Cerebellar cortex (tissue), 1 donor: ENCODE measurements around the gene PRR18.
"Not testable (repeated sequence)": the region's sequence is repeated elsewhere in the genome, so short reads cannot be mapped to it uniquely, and the experiment has no call there.

ENCODE experiments used
- DNase-seq: peaks from one replicate; pipeline ENCODE4 v3.0.0-alpha.2; 2015; ENCODE audit warnings: low spot score

PRR18 gene, protein sequence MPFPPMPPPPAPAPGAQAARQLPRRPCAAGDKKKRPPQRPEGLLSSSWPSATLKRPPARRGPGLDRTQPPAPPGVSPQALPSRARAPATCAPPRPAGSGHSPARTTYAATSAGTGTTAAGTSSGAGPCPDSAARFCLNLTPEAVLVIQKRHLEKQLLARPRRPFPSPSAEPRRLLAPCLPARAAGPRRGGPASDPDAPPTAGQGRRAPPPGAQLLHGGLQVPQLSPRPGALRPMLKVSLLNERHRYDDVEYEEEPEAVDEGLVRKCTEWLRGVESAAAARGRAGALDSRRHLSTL

DNA sequence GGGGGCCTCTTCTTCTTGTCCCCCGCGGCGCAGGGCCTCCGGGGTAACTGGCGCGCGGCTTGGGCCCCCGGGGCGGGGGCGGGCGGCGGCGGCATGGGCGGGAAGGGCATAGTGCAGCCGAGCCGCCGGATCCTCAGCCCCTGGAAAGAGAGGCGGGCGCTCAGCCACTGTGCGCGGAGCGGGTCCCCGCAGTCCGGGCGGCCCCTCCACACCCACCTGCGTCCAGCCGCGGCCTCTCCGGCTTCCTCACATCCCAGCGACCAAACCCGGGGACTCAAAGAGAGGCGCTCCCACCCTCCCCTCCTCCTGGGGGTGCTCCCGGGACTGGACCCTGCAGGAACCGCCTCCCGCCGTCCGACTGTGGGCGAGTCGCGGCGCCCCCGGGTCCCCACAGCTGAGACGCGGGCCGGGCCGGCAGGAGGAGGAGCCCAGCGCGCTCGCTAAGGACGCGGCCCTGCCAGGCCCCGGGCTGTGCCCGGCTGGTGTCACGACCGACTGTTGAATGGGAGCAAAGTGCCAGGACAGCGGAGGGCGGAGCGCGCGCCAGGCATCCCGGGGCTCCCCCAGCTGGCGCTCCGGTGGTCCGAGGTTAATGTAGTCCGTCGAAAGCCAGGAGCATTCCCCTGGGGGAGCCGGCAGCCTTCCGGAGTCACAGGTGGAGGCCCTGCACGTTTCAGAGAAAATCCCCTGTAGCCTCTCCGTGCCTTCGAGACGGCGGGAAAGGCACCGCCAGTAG lies at the start of gene PRR18:
Gene PRR18 (minus strand): TSS at position 360 of the 736 bp plus-strand sequence. CDS start 250 bp downstream, at position 110.
- DNase-seq: no peak

DNA sequence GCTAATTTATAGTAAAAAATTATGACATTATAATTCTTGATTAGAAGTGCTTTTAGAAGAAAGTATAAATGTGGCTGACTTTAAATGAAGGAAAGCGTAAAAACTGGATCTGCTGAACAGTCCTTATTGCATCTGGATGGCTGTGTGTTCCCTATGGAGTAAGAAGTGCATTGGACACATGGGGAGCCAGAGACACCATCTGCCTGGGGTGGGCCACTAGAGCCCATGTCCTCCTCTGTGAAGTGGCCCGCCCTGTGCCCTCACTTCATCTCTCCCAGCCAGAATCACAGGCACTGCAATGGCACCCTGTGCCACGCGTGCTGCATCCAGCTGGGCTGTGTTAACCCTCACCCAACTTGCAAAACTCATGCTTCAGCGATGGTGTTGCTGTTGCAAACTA lies 47.4 kb upstream of the PRR18 start:
- DNase-seq: no peak

DNA sequence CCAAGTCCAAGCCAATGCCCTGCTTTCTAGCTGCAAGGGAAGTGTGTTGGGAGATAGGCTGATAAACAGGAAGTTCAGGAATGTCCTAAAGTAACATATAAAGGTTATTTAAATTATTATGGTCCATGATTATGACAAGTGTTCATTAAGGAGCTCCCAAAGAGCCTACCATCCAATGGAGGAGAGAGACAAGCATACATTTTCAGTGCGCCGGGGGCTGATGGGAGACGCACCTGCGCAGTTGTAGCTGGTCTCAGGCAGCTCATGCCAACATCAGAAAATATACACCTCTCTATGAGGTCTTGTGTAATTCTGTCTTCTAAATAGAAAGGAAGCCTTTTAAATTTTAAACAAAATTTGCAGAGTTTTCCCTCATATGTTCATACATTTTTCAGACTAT lies 46.8 kb upstream of the PRR18 start:
- no peak for DNase-seq

DNA sequence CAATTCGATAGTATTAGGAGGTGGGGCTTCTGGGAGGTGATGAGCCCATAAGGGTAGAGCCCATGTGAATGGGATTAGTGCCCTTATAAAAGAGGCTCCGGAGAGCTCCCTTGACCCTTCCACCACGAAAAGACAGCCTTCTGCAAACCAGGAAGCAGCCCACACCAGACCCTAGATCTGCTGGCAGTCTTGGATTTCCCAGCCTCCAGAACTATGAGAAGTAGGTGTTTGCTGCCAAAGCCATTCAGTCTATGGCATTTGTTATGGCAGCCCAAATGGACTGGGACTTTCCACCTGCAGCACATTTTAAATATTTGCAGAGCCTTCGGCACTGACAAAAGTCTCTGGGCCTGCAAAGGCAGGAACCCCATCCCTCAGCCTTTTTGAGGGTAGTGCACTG lies 46.0 kb upstream of the PRR18 start:
- no peak for DNase-seq

DNA sequence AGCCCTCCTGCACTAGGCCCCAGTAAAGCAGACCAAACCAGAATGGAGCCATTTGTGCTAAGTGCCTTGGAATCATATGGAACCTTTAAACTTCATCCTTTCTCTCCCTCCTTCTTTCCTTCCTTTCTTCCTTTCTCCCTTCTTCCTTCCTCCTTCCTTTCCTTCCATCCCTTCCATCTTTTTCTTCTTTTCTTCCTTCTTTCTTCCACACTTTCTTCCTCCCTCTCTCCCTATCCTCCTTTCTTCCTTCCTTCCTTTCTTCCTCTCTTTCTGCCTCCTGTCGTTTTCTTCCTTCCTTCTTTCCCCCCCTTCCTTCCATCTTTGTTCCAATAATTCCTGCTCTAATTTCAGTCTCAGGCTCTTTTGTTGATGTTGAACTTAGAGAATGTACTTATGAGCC lies 45.3 kb upstream of the PRR18 start:
- DNase-seq: no peak

DNA sequence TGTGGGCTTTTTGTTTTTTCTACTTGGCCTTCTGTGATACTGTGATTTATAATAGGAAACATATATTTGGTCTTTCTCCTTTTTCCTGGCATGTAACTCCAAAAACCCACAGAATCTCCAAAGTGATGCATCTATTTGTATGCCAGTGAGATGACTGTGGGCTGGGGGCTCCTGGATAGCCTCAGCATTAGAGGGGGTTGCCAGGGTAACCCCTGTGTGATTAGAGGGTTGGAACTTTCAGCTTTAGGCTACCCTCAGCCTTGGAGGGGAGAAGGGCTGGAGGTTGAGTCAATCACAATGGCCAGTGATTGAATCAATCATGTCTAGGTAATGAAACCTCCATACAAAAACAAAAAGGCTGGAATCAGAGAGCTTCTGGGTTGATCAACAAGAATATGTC lies 44.7 kb upstream of the PRR18 start:
- DNase-seq: no peak

DNA sequence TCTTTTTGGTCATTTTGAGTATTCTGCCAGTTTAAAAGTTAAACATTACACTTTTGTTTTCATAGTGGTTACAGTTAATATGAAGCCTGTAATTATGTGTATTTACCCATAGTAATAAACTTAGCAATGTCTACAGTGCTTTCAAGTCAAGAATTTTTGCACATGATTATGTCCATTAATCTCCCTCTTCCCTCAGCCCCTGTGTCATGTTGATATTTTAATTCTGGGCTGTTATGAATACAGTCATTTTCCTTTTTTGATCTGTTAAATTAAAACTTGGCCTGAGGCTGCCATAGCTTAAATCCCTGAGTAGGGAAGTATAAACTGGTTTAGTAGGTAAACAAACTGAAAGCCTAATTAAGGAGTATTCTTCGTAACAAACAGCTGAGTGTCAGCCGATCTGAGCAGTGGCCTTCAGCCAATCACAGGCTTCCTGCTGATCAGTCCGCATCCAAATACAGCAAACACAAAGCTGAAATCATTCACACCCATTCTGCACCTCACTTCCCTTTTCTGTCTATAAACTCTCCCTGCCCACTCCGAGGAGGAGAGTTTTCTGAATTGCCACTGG lies 43.6 kb upstream of the PRR18 start:
- no peak for DNase-seq

DNA sequence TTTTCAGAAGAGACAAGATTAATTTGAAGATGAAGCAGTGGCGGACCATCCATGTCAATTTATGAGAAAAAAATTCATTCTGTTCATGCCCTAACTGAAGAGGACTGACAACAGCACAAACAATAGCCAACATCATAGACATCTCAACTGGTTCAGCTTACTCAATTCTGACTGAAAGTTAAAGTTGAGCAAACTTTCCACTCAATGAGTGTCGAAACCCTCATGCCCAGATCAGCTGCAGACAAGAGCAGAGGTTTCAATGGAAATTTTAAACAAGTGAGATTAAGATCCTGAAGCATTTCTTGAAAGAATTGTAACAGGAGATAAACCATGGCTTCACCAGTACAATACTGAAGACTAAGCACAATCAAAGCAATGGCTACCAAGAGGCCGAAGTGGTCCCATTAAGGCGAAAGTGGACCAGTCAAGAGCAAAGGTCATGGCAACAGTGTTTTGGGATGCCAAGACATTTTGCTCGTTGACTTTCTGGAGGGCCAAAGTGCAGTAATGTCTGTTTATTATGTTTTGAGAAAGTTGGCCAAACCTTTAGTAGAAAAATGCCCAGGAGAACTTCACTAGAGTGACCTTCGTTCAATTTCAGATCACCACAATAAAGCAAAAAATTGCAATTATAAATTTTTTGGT lies 40.2 kb upstream of the PRR18 start:
- DNase-seq: no peak

DNA sequence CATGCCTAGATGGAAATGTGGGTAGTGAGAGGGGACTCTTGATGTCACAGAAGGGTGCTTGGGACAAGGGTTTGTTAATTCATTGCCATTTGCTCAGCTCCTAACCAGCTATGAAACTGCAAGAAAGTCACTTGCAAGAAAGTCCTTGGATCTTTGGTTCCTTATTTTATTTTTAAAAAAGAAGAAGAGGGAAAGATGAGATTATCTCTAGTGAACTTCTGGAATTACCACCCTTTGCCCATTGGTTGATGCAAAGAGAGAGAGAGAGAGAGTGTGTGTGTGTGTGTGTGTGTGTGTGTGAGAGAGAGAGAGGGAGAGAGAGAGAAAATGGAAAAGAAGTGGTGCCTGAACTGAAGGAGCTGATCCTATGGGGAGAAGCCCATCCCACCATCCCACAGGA lies 38.8 kb upstream of the PRR18 start:
- no peak for DNase-seq

DNA sequence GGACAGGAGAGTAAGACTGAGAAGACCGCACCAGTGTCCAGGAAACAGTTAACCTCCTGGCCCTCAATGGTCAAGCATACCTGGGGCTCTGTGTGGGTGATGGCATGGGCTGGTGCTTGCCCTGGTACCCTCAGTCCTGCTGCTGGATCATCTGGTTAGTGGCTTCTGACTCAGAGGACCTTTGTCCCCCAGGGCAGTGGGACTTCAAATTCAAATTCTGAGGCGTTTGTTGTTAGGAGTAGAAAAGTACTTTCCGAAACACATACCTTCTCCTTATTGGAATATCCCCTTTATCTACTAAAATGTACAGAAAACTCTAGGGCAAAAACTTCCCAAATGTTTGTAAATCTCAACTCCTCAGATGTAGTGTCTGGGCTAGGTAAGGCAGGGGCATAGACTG lies 38.3 kb upstream of the PRR18 start:
- DNase-seq: no peak

DNA sequence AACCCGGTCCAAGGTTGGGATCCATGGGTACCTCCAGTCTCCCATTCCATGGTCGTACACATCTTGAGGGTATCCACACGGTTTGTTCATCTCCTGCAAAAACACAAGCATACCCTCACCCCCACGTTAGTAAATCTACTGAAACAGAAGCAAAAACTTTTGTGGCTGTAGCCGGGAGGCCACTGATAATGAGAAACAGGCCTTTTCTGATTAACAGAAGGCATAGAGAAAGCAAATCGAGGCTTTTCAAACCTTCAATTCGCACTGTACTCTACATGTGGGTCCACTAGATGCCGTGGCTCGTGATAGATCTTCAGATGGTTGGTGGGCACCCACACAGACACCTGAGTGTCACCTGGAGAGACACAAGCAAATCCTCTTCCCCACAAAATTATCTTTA lies 37.5 kb upstream of the PRR18 start:
- not testable (repeated sequence) for DNase-seq

DNA sequence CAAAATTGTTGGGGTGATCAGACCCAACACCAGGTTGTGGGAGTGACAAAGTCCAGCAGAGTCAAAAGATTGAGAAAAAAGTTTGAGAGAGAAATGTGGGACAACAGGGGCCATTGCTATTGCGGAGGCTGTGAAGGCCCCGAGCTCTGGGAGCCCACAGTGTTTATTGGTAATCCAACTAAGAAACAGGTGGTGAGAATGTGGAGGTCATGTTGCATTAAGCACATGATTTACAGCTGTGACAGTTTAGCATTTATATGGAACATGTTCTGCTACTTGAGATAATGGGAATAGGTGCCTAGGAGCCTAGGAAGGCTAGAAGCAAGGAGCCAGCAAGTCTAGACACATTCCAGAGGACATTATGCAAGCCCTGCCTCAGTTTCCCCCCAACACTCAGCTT lies 36.7 kb upstream of the PRR18 start:
- not testable (repeated sequence) for DNase-seq

DNA sequence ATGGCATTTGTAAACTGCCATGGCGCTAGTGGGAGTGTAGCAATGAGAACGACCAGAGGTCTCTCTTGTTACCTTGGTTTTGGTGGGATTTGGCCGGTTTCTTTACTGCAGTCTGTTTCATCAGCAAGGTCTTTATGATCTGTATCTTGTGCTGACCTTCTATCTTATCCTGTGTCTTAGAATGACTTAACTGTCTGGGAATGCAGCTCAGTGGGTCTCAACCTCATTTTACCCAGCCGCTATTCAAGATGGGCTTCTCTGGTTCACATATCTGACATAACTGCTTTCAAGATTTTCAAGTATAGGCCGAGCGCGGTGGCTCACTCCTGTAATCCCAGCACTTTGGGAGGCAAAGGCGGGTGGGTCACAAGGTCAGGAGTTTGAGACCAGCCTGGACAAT lies 36.0 kb upstream of the PRR18 start:
- DNase-seq: no peak

DNA sequence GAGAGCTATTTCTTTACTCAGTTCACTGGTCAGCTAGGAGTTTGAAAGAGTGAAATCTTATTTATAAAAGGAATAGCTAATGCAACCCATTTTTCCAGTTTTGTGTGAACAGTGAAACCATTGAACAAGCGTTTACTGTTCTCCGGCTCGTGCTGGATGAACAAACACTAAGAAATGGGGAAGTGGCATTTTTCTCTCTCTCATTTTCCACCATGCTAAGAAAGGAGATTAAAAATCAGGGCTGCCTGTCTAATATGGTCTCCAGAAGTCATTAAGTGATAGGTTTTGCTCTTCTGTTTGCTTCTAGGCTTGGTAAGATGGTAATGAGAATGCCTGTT lies 34.9 kb upstream of the PRR18 start:
- no peak for DNase-seq

DNA sequence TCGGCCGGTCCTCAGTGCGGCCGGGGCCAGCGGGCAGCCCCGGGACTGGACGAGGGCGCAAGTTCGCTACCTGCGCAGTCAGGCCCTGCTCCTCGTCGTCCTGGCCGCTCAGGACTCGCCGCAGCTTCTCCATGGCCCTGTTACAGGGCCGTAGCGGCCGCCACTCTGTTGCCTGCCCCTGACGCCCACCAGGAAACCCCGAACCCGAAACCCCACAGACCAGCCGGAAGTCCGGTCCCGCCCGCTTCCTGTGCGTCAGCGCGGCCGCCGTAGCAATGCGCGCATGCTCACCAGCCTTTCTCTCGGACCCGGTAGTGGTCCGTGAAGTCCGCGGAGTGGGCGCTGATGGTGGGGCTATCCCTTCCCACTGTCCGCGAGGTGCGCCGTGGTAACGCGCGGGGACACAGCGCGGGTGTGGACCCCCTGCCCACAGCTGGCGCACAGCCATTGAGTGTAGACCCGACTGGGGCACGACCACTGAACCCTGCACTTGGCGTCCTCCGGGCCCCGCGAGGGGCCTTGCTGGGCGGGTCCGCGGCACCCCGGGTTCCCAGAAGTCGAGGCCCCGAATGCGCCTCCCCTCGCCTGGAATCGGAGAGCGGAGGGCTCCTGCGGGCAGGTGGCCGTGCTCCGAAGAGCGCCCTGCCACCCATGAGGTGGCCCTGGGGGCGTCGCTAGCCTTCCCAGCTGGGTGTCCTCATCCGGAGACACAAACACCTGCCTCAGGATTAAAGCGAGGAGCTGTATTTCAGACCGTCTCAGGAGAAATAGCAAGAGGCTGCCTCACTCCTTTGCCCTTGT lies 34.4 kb upstream of the PRR18 start, which contains the start of gene SFT2D1:
Gene SFT2D1 (minus strand): TSS at position 197 of the 801 bp plus-strand sequence. CDS start 64 bp downstream, at position 133.
- DNase-seq: peak; percentile 77

DNA sequence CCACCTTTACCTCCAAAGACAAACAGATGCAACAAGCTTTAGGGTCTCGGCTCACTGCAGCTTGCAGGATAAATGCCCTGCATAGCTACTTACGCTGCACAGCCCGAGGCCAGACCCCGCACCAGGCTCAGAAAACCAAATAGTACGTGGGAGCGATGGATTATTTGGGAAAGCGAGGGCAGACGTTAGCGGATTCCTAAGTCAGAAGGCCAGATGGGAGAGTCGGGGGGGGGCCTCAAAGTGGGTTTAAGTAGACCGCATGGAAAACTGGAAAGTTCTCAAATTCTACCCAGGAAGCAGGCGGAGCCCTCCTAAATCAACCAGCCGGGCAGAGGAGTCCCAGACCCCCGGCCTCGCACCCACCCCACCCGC lies 33.8 kb upstream of the PRR18 start:
- DNase-seq: peak; percentile 24

DNA sequence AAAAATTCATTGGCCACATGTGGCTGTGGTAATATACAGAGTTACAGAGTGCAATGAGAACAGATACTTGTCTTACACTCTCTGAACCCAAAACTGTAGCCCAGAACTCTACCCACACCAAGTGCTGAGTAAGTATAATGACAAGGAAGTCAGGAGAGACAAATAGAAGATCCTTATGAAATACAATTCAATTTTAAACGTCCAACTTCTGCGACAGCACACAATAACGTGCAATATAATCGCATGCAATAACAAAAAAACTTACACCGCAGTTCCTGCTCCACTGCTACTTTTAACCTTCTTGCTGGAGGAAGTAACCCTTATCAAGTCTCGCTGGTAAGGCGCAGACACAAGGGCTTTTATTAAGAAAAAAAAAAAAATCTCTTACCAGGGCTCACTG lies 33.3 kb upstream of the PRR18 start:
- no peak for DNase-seq

DNA sequence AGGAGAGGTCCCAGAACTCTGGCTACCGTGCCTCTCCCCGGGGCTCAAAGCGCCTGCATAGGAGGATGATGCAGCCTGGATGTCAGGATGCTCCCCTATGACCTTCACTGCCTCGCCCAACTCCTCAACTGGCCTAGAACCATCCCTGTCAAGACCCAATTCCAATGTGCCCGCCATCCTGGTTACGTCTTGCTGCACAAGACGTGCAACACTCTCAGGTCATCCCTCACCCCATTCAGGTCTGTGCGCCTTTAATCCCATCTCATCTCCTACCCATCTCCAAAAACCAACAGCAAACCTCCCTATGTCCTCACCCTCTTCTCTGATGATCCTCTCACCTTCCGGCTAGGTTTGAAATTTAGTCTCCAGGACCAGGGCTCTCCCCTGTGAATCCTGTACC lies 30.7 kb upstream of the PRR18 start:
- DNase-seq: no peak

DNA sequence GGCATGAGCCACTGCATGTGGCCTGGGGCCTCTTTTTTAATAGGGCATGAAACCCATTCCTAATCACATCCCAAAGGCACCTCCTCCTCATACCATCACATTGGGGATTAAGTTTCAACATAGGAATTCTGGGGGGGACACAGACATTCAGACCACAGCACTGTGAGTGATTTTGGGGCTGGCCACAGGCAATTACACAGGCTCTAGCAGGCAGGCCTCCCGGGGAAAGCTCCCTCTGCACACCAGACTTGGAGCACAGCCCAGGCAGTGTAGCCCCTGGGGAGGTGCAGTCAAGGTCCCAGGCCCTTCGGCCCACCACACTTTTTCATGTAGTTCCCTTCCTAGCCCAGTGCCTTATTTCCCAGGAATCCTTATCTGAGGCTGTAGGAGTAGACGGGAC lies 28.7 kb upstream of the PRR18 start:
- DNase-seq: no peak

DNA sequence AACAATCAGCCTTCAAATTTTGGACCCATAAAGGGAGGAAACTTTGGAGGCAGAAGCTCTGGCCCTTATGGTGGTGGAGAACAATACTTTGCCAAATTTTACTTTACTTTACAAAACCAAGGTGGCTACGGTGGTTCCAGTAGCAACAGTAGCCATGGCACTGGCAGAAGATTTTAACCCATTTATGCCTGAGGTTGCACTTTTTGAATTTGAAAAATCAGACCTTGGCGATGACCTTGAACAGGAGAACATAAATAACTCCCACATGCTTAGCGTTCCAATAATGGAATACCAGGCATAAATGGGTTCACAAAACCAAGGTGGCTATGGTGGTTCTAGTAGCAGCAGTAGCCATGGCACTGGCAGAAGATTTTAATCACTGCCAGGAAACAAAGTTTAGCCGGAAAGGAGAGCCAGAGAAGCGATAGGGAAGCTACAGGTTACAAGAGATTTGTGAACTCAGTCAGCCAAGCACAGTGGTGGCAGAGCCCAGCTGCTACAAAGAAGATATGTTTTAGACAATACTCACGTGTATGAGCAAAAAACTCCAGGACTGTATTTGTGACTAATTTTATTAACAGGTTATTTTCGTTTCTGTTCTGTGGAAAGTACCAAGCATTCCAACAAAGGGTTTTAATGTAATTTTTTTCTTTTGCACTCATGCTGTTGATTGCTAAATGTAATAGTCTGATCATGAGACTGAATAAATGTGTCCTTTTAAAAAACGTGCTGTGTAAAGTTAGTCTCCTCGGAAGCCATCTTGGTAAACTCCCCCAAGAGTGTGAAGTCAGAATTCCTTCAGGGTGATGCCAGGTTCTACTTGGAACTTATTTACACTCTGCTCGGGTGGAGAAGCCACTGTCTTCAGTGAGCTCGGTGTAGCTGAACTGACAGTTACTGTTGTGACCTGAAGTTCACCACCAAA lies 27.4 kb upstream of the PRR18 start:
- no peak for DNase-seq

DNA sequence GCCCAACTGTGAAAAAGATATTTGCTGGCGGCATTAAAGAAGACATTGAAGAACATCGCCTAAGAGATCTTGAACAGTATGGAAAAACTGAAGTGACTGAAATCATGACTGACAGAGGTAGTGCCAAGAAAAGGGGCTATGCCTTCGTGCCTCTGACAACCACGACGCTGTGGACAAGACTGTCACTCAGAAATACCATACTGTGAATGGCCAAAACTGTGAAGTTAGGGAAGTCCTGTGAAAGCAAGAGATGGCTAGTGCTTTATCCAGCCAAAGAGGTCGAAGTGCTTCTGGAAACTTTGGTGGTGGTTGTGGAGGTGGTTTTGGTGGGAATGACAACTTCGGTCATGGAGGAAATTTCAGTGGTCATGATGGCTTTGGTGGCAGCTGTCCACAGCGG lies 26.7 kb upstream of the PRR18 start:
- DNase-seq: no peak
